WTC11 (cell line): Measurements from ENCODE around the gene ETV6. TPM values are rescaled to one million over a fixed set of nuclear protein-coding genes. Genes with fewer than 3 reads are reported as not detected.

Experiments used
- ATAC-seq: fragments of 200-7000 bp; cut with Tn5 transposase; 2 replicates; pipeline ENCODE4 v1.10.0; 2021; ENCODE audit warnings: mild to moderate bottlenecking, moderate library complexity
- CTCF ChIA-PET: fragments of 300-600 bp; sonication (Branson Sonifier 250); formaldehyde crosslinking; loops from one replicate; lab custom pipeline; 2021; ENCODE audit warnings: antibody characterized with exemption; lab: Charles Lee
- POLR2A ChIA-PET: fragments of 350-600 bp; sonication (Branson Sonifier 250); formaldehyde crosslinking; loops from one replicate; lab custom pipeline; 2021; ENCODE audit warnings: antibody characterized with exemption; lab: Charles Lee
- DNase-seq: peaks from one replicate; pipeline ENCODE4 v3.0.0; 2021; ENCODE audit warnings: low spot score
- H3K27ac Mint-ChIP-seq: 2 replicates; pipeline ENCODE4 v1.8.0; 2021; ENCODE audit warnings: mixed read lengths
- H3K27me3 Mint-ChIP-seq: 2 replicates; pipeline ENCODE4 v1.8.0; 2021; ENCODE audit warnings: low read depth, mild to moderate bottlenecking, moderate library complexity, mixed read lengths
- H3K36me3 Mint-ChIP-seq: 2 replicates; pipeline ENCODE4 v1.8.0; 2021; ENCODE audit warnings: mixed read lengths
- H3K4me1 Mint-ChIP-seq: 2 replicates; pipeline ENCODE4 v1.8.0; 2022; ENCODE audit warnings: mixed read lengths
- H3K4me3 Mint-ChIP-seq: 2 replicates; pipeline ENCODE4 v1.8.0; 2021; ENCODE audit warnings: mild to moderate bottlenecking, moderate library complexity, mixed read lengths
- H3K9me3 Mint-ChIP-seq: 2 replicates; pipeline ENCODE4 v1.8.0; 2021; ENCODE audit warnings: mixed read lengths
- ETV6 ChIP-seq: sonication (generic); formaldehyde crosslinking; IDR thresholded peaks from 2 replicates; pipeline ENCODE4 v1.8.1; 2022; ENCODE audit warnings: mild to moderate bottlenecking, missing genetic modification reagents
- FOXP1 ChIP-seq: sonication (generic); formaldehyde crosslinking; IDR thresholded peaks from 2 replicates; pipeline ENCODE4 v1.8.0; 2022; ENCODE audit warnings: missing genetic modification reagents, mild to moderate bottlenecking, moderate library complexity, borderline replicate concordance
- GABPB1 ChIP-seq: sonication (generic); formaldehyde crosslinking; IDR thresholded peaks from 2 replicates; pipeline ENCODE4 v1.8.1; 2023; ENCODE audit warnings: mild to moderate bottlenecking, missing genetic modification reagents
- IRF2 ChIP-seq: sonication (generic); formaldehyde crosslinking; IDR thresholded peaks from 2 replicates; pipeline ENCODE4 v1.8.0; 2022; ENCODE audit warnings: low read depth, missing genetic modification reagents, borderline replicate concordance
- JAZF1 ChIP-seq: fragments of 250-450 bp; sonication (Bioruptor Pico); IDR thresholded peaks from 2 replicates; pipeline ENCODE4 v1.9.0; 2021; ENCODE audit warnings: moderate library complexity, mild to moderate bottlenecking, inconsistent platforms
- NR1H2 ChIP-seq: sonication (generic); formaldehyde crosslinking; IDR thresholded peaks from 2 replicates; pipeline ENCODE4 v1.9.0; 2021; ENCODE audit warnings: mild to moderate bottlenecking, moderate library complexity, missing genetic modification reagents
- NR2C2 ChIP-seq: sonication (generic); formaldehyde crosslinking; IDR thresholded peaks from 2 replicates; pipeline ENCODE4 v1.8.0; 2022; ENCODE audit warnings: mild to moderate bottlenecking, missing genetic modification reagents
- PRRX2 ChIP-seq: fragments of 250-450 bp; sonication (Bioruptor Pico); IDR thresholded peaks from 2 replicates; pipeline ENCODE4 v1.8.0; 2021; ENCODE audit warnings: mild to moderate bottlenecking
- SMAD4 ChIP-seq: sonication (generic); formaldehyde crosslinking; IDR thresholded peaks from 2 replicates; pipeline ENCODE4 v1.8.0; 2022; ENCODE audit warnings: mild to moderate bottlenecking, missing genetic modification reagents
- SP1 ChIP-seq: sonication (generic); formaldehyde crosslinking; conservative IDR thresholded peaks from 2 replicates; pipeline ENCODE4 v1.8.1; 2022; ENCODE audit warnings: missing genetic modification reagents
- TP53 ChIP-seq: sonication (generic); formaldehyde crosslinking; IDR thresholded peaks from 2 replicates; pipeline ENCODE4 v1.8.1; 2023; ENCODE audit warnings: mild to moderate bottlenecking, missing genetic modification reagents
- ZNF232 ChIP-seq: sonication (generic); formaldehyde crosslinking; IDR thresholded peaks from 2 replicates; pipeline ENCODE4 v1.8.0; 2022; ENCODE audit warnings: mild to moderate bottlenecking, missing genetic modification reagents
- ZNF396 ChIP-seq: fragments of 250-450 bp; sonication (Bioruptor Pico); IDR thresholded peaks from 2 replicates; pipeline ENCODE4 v1.8.0; 2021; ENCODE audit warnings: mild to moderate bottlenecking, moderate library complexity, borderline replicate concordance
- total RNA-seq: library from RNA; stranded (reverse); gene quantifications from 3 replicates; pipeline ENCODE4 v1.2.3, GENCODE V29; 2021
- TF ChIP-seq, protein P1 (sequence below): sonication (generic); formaldehyde crosslinking; IDR thresholded peaks from 2 replicates; pipeline ENCODE4 v1.8.1; 2023; ENCODE audit warnings: mild to moderate bottlenecking, missing genetic modification reagents, borderline replicate concordance
- TF ChIP-seq, protein P2 (sequence below): sonication (generic); formaldehyde crosslinking; IDR thresholded peaks from 2 replicates; pipeline ENCODE4 v1.8.1; 2022; ENCODE audit warnings: missing genetic modification reagents, borderline replicate concordance
- TF ChIP-seq, protein P3 (sequence below): sonication (generic); formaldehyde crosslinking; IDR thresholded peaks from 2 replicates; pipeline ENCODE4 v1.8.1; 2022; ENCODE audit warnings: mild to moderate bottlenecking, moderate library complexity, missing genetic modification reagents
- TF ChIP-seq, protein P4 (sequence below): fragments of 250-450 bp; sonication (Bioruptor Pico); IDR thresholded peaks from 2 replicates; pipeline ENCODE4 v1.9.0; 2021; ENCODE audit warnings: mild to moderate bottlenecking
- TF ChIP-seq, protein P5 (sequence below): sonication (generic); formaldehyde crosslinking; IDR thresholded peaks from 2 replicates; pipeline ENCODE4 v1.8.1; 2022; ENCODE audit warnings: low read depth, mild to moderate bottlenecking, moderate library complexity, missing genetic modification reagents, borderline replicate concordance
- TF ChIP-seq, protein P6 (sequence below): sonication (generic); formaldehyde crosslinking; IDR thresholded peaks from 2 replicates; pipeline ENCODE4 v1.8.0; 2022; ENCODE audit warnings: mild to moderate bottlenecking, missing genetic modification reagents
- TF ChIP-seq, protein P7 (sequence below): sonication (generic); formaldehyde crosslinking; IDR thresholded peaks from 2 replicates; pipeline ENCODE4 v1.8.1; 2023; ENCODE audit warnings: mild to moderate bottlenecking, missing genetic modification reagents
- TF ChIP-seq, protein P8 (sequence below): sonication (generic); formaldehyde crosslinking; IDR thresholded peaks from 2 replicates; pipeline ENCODE4 v1.8.0; 2023; ENCODE audit warnings: missing genetic modification reagents

The ETV6 gene
- total RNA-seq, 1 experiment from 2014 or later = 23.5 TPM

DNA sequence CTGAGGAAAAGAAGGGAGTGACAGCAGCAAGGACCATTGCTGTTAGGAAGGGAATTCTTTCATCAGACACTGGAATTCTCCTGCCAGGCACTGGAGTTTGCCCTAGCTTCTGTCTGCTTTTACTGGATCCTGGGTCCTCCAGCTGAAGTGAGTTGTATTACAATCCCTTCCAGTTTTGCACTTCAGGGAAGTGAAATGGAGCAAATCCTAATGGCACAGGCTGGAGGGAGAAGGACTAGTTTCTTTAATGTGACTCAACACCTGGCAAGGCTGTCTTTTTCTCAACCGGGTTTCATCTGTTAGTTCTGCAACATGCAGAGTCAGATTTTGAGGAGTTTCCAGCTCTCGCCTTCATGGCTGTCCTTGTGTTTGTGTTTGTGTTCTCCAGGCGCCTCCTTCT is 45.8 kb downstream of the ETV6 start:
- Mint-ChIP-seq H3K27me3 (no peaks in the 10 kb centered on the region), H3K36me3 (no peaks in the 10 kb centered on the region), H3K4me1 (peaks cover 14% of the 10 kb centered on the region), H3K9me3 (no peaks in the 10 kb centered on the region), H3K4me3 (no peak overlapping the region), H3K27ac (peak overlapping the region; percentile 29; the same call in 1 of the 2 replicates)
- ChIA-PET CTCF (no interaction called here), POLR2A (interaction anchor here (0.6 kb wide), 1 partner anchor 213 kb away, joined by 6 read pairs; no protein-coding TSS in a partner anchor)
- TF ChIP-seq ETV6 (CRISPR knock-in tag) = no peak
- TF ChIP-seq NR2C2 (CRISPR knock-in tag) = no peak
- TF ChIP-seq, protein P1, sequence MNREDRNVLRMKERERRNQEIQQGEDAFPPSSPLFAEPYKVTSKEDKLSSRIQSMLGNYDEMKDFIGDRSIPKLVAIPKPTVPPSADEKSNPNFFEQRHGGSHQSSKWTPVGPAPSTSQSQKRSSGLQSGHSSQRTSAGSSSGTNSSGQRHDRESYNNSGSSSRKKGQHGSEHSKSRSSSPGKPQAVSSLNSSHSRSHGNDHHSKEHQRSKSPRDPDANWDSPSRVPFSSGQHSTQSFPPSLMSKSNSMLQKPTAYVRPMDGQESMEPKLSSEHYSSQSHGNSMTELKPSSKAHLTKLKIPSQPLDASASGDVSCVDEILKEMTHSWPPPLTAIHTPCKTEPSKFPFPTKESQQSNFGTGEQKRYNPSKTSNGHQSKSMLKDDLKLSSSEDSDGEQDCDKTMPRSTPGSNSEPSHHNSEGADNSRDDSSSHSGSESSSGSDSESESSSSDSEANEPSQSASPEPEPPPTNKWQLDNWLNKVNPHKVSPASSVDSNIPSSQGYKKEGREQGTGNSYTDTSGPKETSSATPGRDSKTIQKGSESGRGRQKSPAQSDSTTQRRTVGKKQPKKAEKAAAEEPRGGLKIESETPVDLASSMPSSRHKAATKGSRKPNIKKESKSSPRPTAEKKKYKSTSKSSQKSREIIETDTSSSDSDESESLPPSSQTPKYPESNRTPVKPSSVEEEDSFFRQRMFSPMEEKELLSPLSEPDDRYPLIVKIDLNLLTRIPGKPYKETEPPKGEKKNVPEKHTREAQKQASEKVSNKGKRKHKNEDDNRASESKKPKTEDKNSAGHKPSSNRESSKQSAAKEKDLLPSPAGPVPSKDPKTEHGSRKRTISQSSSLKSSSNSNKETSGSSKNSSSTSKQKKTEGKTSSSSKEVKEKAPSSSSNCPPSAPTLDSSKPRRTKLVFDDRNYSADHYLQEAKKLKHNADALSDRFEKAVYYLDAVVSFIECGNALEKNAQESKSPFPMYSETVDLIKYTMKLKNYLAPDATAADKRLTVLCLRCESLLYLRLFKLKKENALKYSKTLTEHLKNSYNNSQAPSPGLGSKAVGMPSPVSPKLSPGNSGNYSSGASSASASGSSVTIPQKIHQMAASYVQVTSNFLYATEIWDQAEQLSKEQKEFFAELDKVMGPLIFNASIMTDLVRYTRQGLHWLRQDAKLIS (CRISPR knock-in tag) = no peak
- DNase-seq = no peak
- no peak for ATAC-seq

DNA sequence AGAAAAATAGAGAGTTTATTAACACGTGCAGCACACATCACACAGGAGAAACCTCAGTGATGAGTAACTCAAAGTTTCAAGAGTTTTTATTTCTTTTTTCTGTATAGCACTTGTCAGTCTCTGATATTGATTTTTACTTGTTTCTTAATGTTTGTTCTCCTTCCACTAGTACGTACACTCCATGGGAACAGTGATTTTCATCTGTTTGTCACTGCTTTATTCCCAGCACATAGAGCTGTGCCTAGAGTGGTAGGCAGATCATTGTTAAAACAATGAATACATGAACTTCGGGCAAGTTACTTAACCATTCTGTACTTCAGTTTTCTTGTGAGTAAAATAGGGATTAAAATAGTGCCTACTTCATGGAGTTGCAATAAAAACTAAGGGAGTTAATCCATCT is 46.6 kb downstream of the ETV6 start:
- no peaks in the 10 kb centered on the region for H3K36me3 Mint-ChIP-seq
- ATAC-seq (no peak), DNase-seq (no peak)
- peaks cover 22% of the 10 kb centered on the region for H3K4me1 Mint-ChIP-seq
- no peak overlapping the region for H3K27ac Mint-ChIP-seq
- H3K27me3 Mint-ChIP-seq = no peaks in the 10 kb centered on the region
- no peak overlapping the region for H3K4me3 Mint-ChIP-seq
- no peaks in the 10 kb centered on the region for H3K9me3 Mint-ChIP-seq
- ChIA-PET POLR2A (no interaction called here), CTCF (no interaction called here)
- TF ChIP-seq NR1H2 (no peak), PRRX2 (CRISPR knock-in tag) (no peak), SP1 (CRISPR knock-in tag) (no peak), IRF2 (CRISPR knock-in tag) (no peak), NR2C2 (CRISPR knock-in tag) (no peak), JAZF1 (CRISPR knock-in tag) (no peak), SMAD4 (no peak), ZNF396 (CRISPR knock-in tag) (no peak), ZNF232 (CRISPR knock-in tag) (no peak), GABPB1 (CRISPR knock-in tag) (no peak), TP53 (no peak), FOXP1 (CRISPR knock-in tag) (no peak)
- TF ChIP-seq, protein P2, sequence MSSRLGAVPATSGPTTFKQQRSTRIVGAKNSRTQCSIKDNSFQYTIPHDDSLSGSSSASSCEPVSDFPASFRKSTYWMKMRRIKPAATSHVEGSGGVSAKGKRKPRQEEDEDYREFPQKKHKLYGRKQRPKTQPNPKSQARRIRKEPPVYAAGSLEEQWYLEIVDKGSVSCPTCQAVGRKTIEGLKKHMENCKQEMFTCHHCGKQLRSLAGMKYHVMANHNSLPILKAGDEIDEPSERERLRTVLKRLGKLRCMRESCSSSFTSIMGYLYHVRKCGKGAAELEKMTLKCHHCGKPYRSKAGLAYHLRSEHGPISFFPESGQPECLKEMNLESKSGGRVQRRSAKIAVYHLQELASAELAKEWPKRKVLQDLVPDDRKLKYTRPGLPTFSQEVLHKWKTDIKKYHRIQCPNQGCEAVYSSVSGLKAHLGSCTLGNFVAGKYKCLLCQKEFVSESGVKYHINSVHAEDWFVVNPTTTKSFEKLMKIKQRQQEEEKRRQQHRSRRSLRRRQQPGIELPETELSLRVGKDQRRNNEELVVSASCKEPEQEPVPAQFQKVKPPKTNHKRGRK (CRISPR knock-in tag) = no peak
- TF ChIP-seq, protein P3, sequence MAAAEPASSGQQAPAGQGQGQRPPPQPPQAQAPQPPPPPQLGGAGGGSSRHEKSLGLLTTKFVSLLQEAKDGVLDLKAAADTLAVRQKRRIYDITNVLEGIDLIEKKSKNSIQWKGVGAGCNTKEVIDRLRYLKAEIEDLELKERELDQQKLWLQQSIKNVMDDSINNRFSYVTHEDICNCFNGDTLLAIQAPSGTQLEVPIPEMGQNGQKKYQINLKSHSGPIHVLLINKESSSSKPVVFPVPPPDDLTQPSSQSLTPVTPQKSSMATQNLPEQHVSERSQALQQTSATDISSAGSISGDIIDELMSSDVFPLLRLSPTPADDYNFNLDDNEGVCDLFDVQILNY (CRISPR knock-in tag) = no peak
- TF ChIP-seq, protein P4, sequence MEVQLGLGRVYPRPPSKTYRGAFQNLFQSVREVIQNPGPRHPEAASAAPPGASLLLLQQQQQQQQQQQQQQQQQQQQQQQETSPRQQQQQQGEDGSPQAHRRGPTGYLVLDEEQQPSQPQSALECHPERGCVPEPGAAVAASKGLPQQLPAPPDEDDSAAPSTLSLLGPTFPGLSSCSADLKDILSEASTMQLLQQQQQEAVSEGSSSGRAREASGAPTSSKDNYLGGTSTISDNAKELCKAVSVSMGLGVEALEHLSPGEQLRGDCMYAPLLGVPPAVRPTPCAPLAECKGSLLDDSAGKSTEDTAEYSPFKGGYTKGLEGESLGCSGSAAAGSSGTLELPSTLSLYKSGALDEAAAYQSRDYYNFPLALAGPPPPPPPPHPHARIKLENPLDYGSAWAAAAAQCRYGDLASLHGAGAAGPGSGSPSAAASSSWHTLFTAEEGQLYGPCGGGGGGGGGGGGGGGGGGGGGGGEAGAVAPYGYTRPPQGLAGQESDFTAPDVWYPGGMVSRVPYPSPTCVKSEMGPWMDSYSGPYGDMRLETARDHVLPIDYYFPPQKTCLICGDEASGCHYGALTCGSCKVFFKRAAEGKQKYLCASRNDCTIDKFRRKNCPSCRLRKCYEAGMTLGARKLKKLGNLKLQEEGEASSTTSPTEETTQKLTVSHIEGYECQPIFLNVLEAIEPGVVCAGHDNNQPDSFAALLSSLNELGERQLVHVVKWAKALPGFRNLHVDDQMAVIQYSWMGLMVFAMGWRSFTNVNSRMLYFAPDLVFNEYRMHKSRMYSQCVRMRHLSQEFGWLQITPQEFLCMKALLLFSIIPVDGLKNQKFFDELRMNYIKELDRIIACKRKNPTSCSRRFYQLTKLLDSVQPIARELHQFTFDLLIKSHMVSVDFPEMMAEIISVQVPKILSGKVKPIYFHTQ (CRISPR knock-in tag) = no peak
- TF ChIP-seq, protein P5, sequence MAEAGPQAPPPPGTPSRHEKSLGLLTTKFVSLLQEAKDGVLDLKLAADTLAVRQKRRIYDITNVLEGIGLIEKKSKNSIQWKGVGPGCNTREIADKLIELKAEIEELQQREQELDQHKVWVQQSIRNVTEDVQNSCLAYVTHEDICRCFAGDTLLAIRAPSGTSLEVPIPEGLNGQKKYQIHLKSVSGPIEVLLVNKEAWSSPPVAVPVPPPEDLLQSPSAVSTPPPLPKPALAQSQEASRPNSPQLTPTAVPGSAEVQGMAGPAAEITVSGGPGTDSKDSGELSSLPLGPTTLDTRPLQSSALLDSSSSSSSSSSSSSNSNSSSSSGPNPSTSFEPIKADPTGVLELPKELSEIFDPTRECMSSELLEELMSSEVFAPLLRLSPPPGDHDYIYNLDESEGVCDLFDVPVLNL (CRISPR knock-in tag) = no peak
- TF ChIP-seq, protein P6, sequence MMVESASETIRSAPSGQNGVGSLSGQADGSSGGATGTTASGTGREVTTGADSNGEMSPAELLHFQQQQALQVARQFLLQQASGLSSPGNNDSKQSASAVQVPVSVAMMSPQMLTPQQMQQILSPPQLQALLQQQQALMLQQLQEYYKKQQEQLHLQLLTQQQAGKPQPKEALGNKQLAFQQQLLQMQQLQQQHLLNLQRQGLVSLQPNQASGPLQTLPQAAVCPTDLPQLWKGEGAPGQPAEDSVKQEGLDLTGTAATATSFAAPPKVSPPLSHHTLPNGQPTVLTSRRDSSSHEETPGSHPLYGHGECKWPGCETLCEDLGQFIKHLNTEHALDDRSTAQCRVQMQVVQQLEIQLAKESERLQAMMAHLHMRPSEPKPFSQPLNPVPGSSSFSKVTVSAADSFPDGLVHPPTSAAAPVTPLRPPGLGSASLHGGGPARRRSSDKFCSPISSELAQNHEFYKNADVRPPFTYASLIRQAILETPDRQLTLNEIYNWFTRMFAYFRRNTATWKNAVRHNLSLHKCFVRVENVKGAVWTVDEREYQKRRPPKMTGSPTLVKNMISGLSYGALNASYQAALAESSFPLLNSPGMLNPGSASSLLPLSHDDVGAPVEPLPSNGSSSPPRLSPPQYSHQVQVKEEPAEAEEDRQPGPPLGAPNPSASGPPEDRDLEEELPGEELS (CRISPR knock-in tag) = no peak
- TF ChIP-seq, protein P7, sequence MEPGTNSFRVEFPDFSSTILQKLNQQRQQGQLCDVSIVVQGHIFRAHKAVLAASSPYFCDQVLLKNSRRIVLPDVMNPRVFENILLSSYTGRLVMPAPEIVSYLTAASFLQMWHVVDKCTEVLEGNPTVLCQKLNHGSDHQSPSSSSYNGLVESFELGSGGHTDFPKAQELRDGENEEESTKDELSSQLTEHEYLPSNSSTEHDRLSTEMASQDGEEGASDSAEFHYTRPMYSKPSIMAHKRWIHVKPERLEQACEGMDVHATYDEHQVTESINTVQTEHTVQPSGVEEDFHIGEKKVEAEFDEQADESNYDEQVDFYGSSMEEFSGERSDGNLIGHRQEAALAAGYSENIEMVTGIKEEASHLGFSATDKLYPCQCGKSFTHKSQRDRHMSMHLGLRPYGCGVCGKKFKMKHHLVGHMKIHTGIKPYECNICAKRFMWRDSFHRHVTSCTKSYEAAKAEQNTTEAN (CRISPR knock-in tag) = no peak
- TF ChIP-seq, protein P8, sequence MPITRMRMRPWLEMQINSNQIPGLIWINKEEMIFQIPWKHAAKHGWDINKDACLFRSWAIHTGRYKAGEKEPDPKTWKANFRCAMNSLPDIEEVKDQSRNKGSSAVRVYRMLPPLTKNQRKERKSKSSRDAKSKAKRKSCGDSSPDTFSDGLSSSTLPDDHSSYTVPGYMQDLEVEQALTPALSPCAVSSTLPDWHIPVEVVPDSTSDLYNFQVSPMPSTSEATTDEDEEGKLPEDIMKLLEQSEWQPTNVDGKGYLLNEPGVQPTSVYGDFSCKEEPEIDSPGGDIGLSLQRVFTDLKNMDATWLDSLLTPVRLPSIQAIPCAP (CRISPR knock-in tag) = no peak
